22Rv1 (cell line): ENCODE results near the gene CNKSR3.

Source experiments
- H3K27ac ChIP-seq: fragments of 450-650 bp; 2 replicates; pipeline ENCODE4 v1.5.1; 2017
- CTCF ChIP-seq: fragments of 450-650 bp; IDR thresholded peaks from 2 replicates; pipeline ENCODE4 v1.5.1; 2017; ENCODE audit warnings: mild to moderate bottlenecking
- ZFX ChIP-seq: fragments of 450-650 bp; IDR thresholded peaks from 2 replicates; pipeline ENCODE4 v1.6.1; 2017; ENCODE audit warnings: antibody characterized with exemption, borderline replicate concordance

CNKSR3 gene

DNA sequence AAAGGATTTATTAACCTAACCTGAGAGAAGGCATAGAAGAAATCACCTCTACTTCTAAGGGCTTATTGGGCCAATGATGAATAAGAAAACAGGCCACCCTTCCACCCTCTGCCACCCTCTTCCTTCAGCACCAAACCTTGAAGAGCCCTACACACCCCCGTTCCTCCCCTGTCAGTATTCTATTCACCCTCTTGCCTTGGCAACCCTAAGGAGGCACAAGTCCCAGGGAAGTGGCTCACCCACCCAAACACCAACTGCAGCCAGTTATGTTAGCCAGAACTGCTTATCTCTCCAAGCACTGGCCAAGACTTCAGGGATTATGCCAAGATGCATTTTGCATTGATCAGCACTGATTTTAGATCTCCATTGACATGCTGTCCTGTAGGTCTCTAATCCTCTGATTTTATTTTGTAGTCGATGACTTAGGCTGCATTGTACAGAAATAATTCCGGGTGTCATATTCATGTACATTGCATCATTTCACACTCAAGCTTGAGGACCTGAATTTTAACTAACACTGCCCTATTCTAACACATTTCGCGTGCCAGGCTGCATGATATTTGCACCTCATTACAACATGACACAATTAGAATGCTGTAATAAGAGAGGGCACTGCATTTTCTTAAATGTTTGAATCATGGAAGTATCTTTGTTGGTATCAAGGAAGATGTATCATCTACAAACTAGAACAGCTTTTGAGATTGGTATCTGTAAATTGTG is 15.7 kb downstream of the CNKSR3 start:
- TF ChIP-seq ZFX, result no peak
- H3K27ac ChIP-seq, result no peak overlapping the region

GRCh38 chr6:154491567-154492470 is 18.7 kb downstream of the CNKSR3 start:
- TF ChIP-seq ZFX (no peak), CTCF (no peak)
- H3K27ac ChIP-seq, result no peak overlapping the region

DNA sequence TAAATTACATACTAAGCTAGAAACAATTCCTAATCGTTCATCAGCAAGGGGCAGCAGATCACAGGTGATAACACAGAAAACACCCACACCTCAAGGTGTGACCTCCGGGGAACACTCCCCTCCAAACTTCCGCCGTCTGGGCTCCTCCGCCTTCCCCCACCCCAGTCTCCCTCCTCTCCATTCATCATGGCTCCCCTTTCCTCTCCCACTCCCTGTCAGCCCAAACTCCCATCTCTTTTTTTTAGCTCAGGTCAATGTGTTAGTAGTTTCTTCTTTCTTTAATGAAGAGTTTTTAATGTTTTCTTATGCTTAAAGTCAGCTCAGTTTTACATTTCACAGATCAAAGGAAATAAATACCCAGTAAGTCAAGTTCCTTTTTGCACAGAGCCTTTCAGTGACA is 20.7 kb downstream of the CNKSR3 start:
- TF ChIP-seq ZFX, result no peak
- TF ChIP-seq CTCF, result no peak
- H3K27ac ChIP-seq, result no peak overlapping the region

- H3K27ac ChIP-seq, result no peak overlapping the region
- TF ChIP-seq CTCF, result no peak
- TF ChIP-seq ZFX, result no peak
These were observed 21.6 kb downstream of the CNKSR3 start for GRCh38 chr6:154488802-154489437.

DNA sequence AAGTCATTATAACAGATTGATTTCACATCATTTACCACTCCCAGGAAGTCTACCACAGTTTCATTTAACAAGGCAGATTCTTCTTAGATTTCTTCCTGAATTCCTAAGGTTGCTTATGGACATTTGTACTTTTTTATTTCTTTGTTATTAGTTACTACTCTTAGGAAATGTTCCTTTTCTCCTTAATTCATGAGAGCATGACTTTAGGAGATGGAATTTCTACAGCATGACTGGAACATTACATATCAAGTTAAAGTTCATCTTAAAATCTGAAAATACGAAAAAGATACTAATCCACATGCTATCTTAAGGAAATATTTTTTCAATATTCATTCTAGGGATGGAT is 22.3 kb downstream of the CNKSR3 start:
- H3K27ac ChIP-seq, result no peak overlapping the region
- no peak for TF ChIP-seq ZFX
- no peak for TF ChIP-seq CTCF

DNA sequence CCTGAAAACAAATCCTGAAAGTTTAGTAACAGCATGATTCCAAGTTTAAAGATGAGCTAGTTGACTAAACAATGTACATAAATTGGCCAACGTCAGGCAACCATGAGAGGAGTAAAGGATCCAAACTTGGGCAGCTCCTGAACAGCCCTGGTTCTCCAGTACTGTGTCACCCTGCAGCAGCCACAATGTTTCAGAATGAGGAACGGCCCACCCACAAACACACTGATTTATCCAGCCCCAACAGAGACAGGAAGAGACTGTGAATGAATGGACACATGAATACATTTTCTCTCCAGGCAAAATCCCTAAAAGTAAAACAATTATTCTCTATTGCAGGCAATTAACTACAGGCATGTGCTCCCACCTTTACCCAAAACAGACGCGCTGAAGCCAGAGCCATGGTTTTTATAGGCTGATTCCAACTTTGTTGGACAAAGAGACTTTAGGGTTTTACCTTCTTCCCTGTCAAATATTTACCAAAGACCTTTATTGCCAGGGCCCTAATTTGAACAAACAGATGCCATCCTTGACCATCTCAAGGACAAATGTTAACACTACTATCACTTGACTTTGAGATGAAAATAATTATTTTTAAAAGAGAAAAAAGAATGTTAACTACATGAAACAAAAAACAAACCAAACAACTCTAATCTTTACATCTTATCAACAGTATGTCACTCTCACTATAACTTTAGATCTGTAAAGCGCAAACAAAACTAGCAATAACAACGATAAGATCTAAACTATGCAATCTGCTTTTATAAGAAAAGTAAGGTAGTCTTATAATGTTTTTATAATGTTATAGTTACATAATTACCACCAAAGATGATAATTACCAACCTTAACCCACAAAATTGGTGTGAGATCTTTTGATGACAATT is 22.9 kb downstream of the CNKSR3 start:
- no peak overlapping the region for H3K27ac ChIP-seq
- no peak for TF ChIP-seq CTCF
- TF ChIP-seq ZFX, result no peak

GRCh38 chr6:154485815-154486214 is 24.7 kb downstream of the CNKSR3 start:
- H3K27ac ChIP-seq, result no peak overlapping the region
- TF ChIP-seq ZFX, result no peak
- TF ChIP-seq CTCF, result no peak
